H1 (cell line): ENCODE results near the gene TP53I3. TPM values are rescaled to one million over a fixed set of nuclear protein-coding genes. Genes with fewer than 3 reads are reported as not detected.

ENCODE experiments used
- CTCF ChIA-PET: fragments of 300-600 bp; sonication (Branson Sonifier 250); formaldehyde crosslinking; loops from one replicate; lab custom pipeline; 2021; ENCODE audit not compliant: partially characterized antibody; lab: Charles Lee
- POLR2A ChIA-PET: fragments of 300-600 bp; sonication (Branson Sonifier 250); formaldehyde crosslinking; loops from one replicate; lab custom pipeline; 2021; ENCODE audit warnings: inconsistent platforms; ENCODE audit not compliant: partially characterized antibody; lab: Charles Lee
- DNase-seq, 2 experiments: peaks; one replicate each; pipeline versions ENCODE4 v3.0.0 to v3.0.0-alpha.2; 2010 to 2022; ENCODE audit warnings: low spot score in 2 of 2, low read depth in 1 of 2, mixed read lengths in 1 of 2
- FAIRE-seq: peaks from 2 replicates; lab custom pipeline; 2011; peaks lifted over from hg19 to GRCh38; lab: Jason Lieb, UNC
- H2AFZ ChIP-seq: 2 replicates; pipeline ENCODE4 v1.8.1; 2012; ENCODE audit warnings: low read length, inconsistent platforms
- H2AK5ac ChIP-seq: 2 replicates; pipeline ENCODE4 v1.6.1; 2013; ENCODE audit warnings: low read depth, low read length
- H2BK120ac ChIP-seq: replicated peaks from 2 replicates; pipeline ENCODE3; 2013; ENCODE audit warnings: low read depth, low read length, inconsistent platforms
- H2BK12ac ChIP-seq: 2 replicates; pipeline ENCODE4 v1.6.1; 2013; ENCODE audit warnings: low read depth, low read length
- H2BK15ac ChIP-seq: 2 replicates; pipeline ENCODE4 v1.6.1; 2013; ENCODE audit warnings: low read length
- H2BK20ac ChIP-seq: 2 replicates; pipeline ENCODE4 v1.6.1; 2013; ENCODE audit warnings: low read length
- H2BK5ac ChIP-seq: 2 replicates; pipeline ENCODE4 v1.6.1; 2013; ENCODE audit warnings: low read depth, low read length
- H3K14ac ChIP-seq: 2 replicates; pipeline ENCODE4 v1.6.1; 2013; ENCODE audit warnings: inconsistent platforms; ENCODE audit not compliant: insufficient read length
- H3K18ac ChIP-seq: 2 replicates; pipeline ENCODE4 v1.6.1; 2013; ENCODE audit warnings: low read length; ENCODE audit errors: extremely low read depth
- H3K23ac ChIP-seq: 2 replicates; pipeline ENCODE4 v1.6.1; 2013; ENCODE audit warnings: inconsistent platforms; ENCODE audit not compliant: insufficient read length
- H3K23me2 ChIP-seq: 2 replicates; pipeline ENCODE4 v1.6.1; 2013; ENCODE audit warnings: low read depth, low read length
- H3K27ac ChIP-seq: 2 replicates; pipeline ENCODE4 v1.6.1; 2011; ENCODE audit warnings: low read depth, low read length, inconsistent platforms
- H3K27me3 ChIP-seq, 4 experiments: replicated peaks in 1 of 4; 1 replicate in 1 of 4; 2 replicates in 3 of 4; pipeline versions ENCODE4 v1.6.1 to v1.8.1; 2011 to 2013; ENCODE audit warnings: low read length in 3 of 4, mild to moderate bottlenecking in 3 of 4, inconsistent platforms in 2 of 4, mixed read lengths in 2 of 4, moderate library complexity in 1 of 4; ENCODE audit not compliant: control insufficient read depth in 3 of 4, insufficient read depth in 3 of 4; ENCODE audit errors: extremely low read depth in 1 of 4
- H3K36me3 ChIP-seq, 4 experiments: 2 replicates each; pipeline versions ENCODE4 v1.6.1 to v1.8.1; 2011 to 2013; ENCODE audit warnings: mild to moderate bottlenecking in 4 of 4, low read length in 3 of 4, moderate library complexity in 2 of 4, control low read depth in 1 of 4, inconsistent platforms in 1 of 4; ENCODE audit not compliant: insufficient read depth in 4 of 4, control insufficient read depth in 2 of 4
- H3K4ac ChIP-seq: replicated peaks from 2 replicates; pipeline ENCODE3; 2013; ENCODE audit warnings: low read length, low read depth, mixed read lengths, inconsistent platforms; ENCODE audit not compliant: insufficient read length
- H3K4me1 ChIP-seq, 4 experiments: replicated peaks in 1 of 4; 1 replicate in 1 of 4; 2 replicates in 3 of 4; pipeline versions ENCODE4 v1.6.1 to v1.8.1; 2011 to 2013; ENCODE audit warnings: low read length in 3 of 4, inconsistent platforms in 2 of 4, mixed read lengths in 1 of 4; ENCODE audit not compliant: insufficient read depth in 4 of 4, control insufficient read depth in 3 of 4
- H3K4me2 ChIP-seq, 2 experiments: 2 replicates each; pipeline versions ENCODE4 v1.6.1 to v1.8.1; 2011 to 2013; ENCODE audit warnings: low read depth in 2 of 2, low read length in 2 of 2, control low read depth in 1 of 2, inconsistent platforms in 1 of 2, mild to moderate bottlenecking in 1 of 2; ENCODE audit not compliant: insufficient read depth in 1 of 2
- H3K4me3 ChIP-seq, 4 experiments: fragments of 200-600, 300-600 bp in 1 of 4; sonication (generic), shearing (Covaris generic), sonication (Bioruptor Twin) in 1 of 4; 2 replicates each; pipeline versions ENCODE4 v1.5.1 to v1.8.1; 2011 to 2016; ENCODE audit warnings: low read length in 4 of 4, low read depth in 3 of 4, control low read depth in 2 of 4, inconsistent platforms in 2 of 4, mild to moderate bottlenecking in 2 of 4, mixed read lengths in 1 of 4, moderate library complexity in 1 of 4; ENCODE audit not compliant: insufficient read depth in 2 of 4; ENCODE audit errors: extremely low read depth in 1 of 4
- H3K56ac ChIP-seq: replicated peaks from 2 replicates; pipeline ENCODE3; 2013; ENCODE audit warnings: low read depth, mild to moderate bottlenecking, mixed read lengths, low read length, inconsistent platforms; ENCODE audit not compliant: insufficient read length
- H3K79me1 ChIP-seq: 2 replicates; pipeline ENCODE4 v1.6.1; 2013; ENCODE audit warnings: low read depth, low read length, control low read depth
- H3K79me2 ChIP-seq, 2 experiments: 2 replicates each; pipeline versions ENCODE4 v1.6.1 to v1.8.1; 2012 to 2013; ENCODE audit warnings: low read length in 2 of 2, mild to moderate bottlenecking in 2 of 2, inconsistent platforms in 1 of 2; ENCODE audit not compliant: insufficient read depth in 2 of 2, control insufficient read depth in 1 of 2
- H3K9ac ChIP-seq, 4 experiments: replicated peaks in 1 of 4; 1 replicate in 1 of 4; 2 replicates in 3 of 4; pipeline versions ENCODE4 v1.6.1 to v1.8.1; 2011 to 2013; ENCODE audit warnings: low read depth in 3 of 4, low read length in 3 of 4, control low read depth in 2 of 4, mild to moderate bottlenecking in 2 of 4, moderate library complexity in 2 of 4, inconsistent platforms in 1 of 4; ENCODE audit errors: extremely low read depth in 1 of 4
- H3K9me3 ChIP-seq, 2 experiments: 2 replicates each; pipeline versions ENCODE4 v1.6.1 to v1.8.1; 2012 to 2013; ENCODE audit warnings: mild to moderate bottlenecking in 2 of 2, moderate library complexity in 2 of 2, control low read depth in 1 of 2, inconsistent platforms in 1 of 2, low read depth in 1 of 2, low read length in 1 of 2, mixed read lengths in 1 of 2; ENCODE audit not compliant: insufficient read depth in 2 of 2
- H4K20me1 ChIP-seq, 2 experiments: replicated peaks in 1 of 2; 2 replicates each; pipeline versions ENCODE3 to v1.8.1; 2011 to 2013; ENCODE audit warnings: inconsistent platforms in 2 of 2, low read length in 2 of 2, mild to moderate bottlenecking in 1 of 2; ENCODE audit not compliant: insufficient read depth in 2 of 2, control insufficient read depth in 1 of 2
- H4K5ac ChIP-seq: 2 replicates; pipeline ENCODE4 v1.6.1; 2013; ENCODE audit warnings: low read length, low read depth, mixed read lengths, inconsistent platforms; ENCODE audit not compliant: insufficient read length
- H4K8ac ChIP-seq: 2 replicates; pipeline ENCODE4 v1.8.0; 2013; ENCODE audit warnings: mild to moderate bottlenecking, moderate library complexity, low read length, inconsistent platforms; ENCODE audit not compliant: insufficient read depth; ENCODE audit errors: extremely low read depth
- H4K91ac ChIP-seq: replicated peaks from 2 replicates; pipeline ENCODE3; 2013; ENCODE audit warnings: low read length, mixed read lengths, inconsistent platforms; ENCODE audit not compliant: insufficient read length
- BCL11A ChIP-seq, 2 experiments: IDR thresholded peaks; one replicate each; pipeline ENCODE4 v1.6.1; 2011; ENCODE audit warnings: low read depth in 2 of 2, low read length in 2 of 2, mild to moderate bottlenecking in 2 of 2
- CTCF ChIP-seq, 3 experiments: IDR thresholded peaks; 1 replicate in 2 of 3; 2 replicates in 1 of 3; pipeline versions ENCODE4 v1.5.1 to v1.6.1; 2011; ENCODE audit warnings: low read length in 3 of 3, mild to moderate bottlenecking in 3 of 3, inconsistent platforms in 2 of 3, low read depth in 1 of 3, moderate library complexity in 1 of 3; ENCODE audit not compliant: insufficient read depth in 1 of 3; ENCODE audit errors: control extremely low read depth in 1 of 3
- RNF2 ChIP-seq: fragments of 200-900, 300-1000 bp; sonication (generic); IDR thresholded peaks from 2 replicates; pipeline ENCODE4 v1.7.1; 2016; ENCODE audit warnings: borderline replicate concordance, low read depth, mild to moderate bottlenecking, antibody characterized with exemption, low read length; ENCODE audit not compliant: poor library complexity, severe bottlenecking; ENCODE audit errors: missing control alignments
- TCF12 ChIP-seq: IDR thresholded peaks from 2 replicates; pipeline ENCODE4 v1.6.1; 2011; ENCODE audit warnings: low read depth, mild to moderate bottlenecking, low read length
- USF2 ChIP-seq: IDR thresholded peaks from 2 replicates; pipeline ENCODE4 v1.6.1; 2011; ENCODE audit warnings: low read length, improper control_type of control experiment
- WGBS, 2 experiments: shearing (Covaris generic) in 1 of 2; methylation state at CpG; one replicate each; pipeline versions ENCODE4 v1.1.6 to v1.1.7; 2013 to 2015; ENCODE audit warnings: low lambda C conversion rate in 2 of 2, mixed read lengths in 2 of 2, inconsistent platforms in 1 of 2, low coverage in 1 of 2, missing lambda C conversion rate in 1 of 2; ENCODE audit not compliant: insufficient replicate concordance in 2 of 2, insufficient coverage in 1 of 2, insufficient read length in 1 of 2; ENCODE audit errors: extremely low coverage in 1 of 2, missing lambda C conversion rate in 1 of 2; 5-methylcytosine and 5-hydroxymethylcytosine counted together
- polyA plus RNA-seq, 7 experiments: library from polyadenylated mRNA; depleted of rRNA in 3 of 7; stranded (reverse) in 5 of 7; unstranded in 2 of 7; fragments of >200 nt in 5 of 7; fragments of 200-250 nt in 2 of 7; gene quantifications; 1 replicate in 5 of 7; 2 replicates in 1 of 7; 4 replicates in 1 of 7; pipeline versions ENCODE4 v1.2.1 to v1.2.3, GENCODE V29; 2011 to 2013; ENCODE audit warnings: missing spikeins in 2 of 7, mixed read lengths in 2 of 7
- total RNA-seq: library from RNA; stranded (reverse); fragmentation: NEBNext Ultra II Directional; extraction: Animal tissue kit (Norgen Biotek cat#: 25700); gene quantifications from 2 replicates; pipeline ENCODE4 v1.2.1, GENCODE V29; 2021

The TP53I3 gene
- total and polyA plus RNA-seq, 2 of the 8 experiments (the other 6 are each of a cell fraction or from before 2014, with no cell fraction given), result 29.4 to 34.5 TPM

- H2BK12ac ChIP-seq, result peak overlapping the region; percentile 75
- POLR2A ChIA-PET, result interaction anchor here (0.8 to 3.1 kb wide), 22 partner anchors 8 to 157 kb away, joined by 3 to 24 read pairs (median 7); partner anchors contain the start of genes ATAD2B, FAM228B, MFSD2B and UBXN2A
Measured at GRCh38 chr2:24082787-24083566, 1.7 kb downstream of the TP53I3 start.

More at GRCh38 chr2:24082787-24083566, 1.7 kb downstream of the TP53I3 start:
- Histone ChIP-seq H3K23ac (no peak overlapping the region), H2BK20ac (peak overlapping the region; percentile 13; the same call in 1 of the 2 replicates), H3K9me3 (no peaks in the 10 kb centered on the region), H3K4me3 (peak overlapping the region; percentile 55 to 77 (median 66)), H3K79me1 (no peaks in the 10 kb centered on the region), H3K4me2 (peak overlapping the region; percentile 80 to 94), H3K18ac (peak overlapping the region; percentile 88; the same call in 1 of the 2 replicates), H3K23me2 (peaks cover 10% of the 10 kb centered on the region), H3K27ac (peak overlapping the region; percentile 89), H2AK5ac (peak overlapping the region; percentile 93), H2BK5ac (peak overlapping the region; percentile 96), H2BK15ac (peak overlapping the region; percentile 84; the same call in 1 of the 2 replicates), H2AFZ (no peak overlapping the region), H3K36me3 (peaks cover 11 to 19% (median 16%) of the 10 kb centered on the region in 4 experiments; a peak in 7 of 8 replicates), H3K4me1 (peaks cover 5 to 11% (median 10%) of the 10 kb centered on the region in 4 experiments), H3K56ac (peak overlapping the region; percentile 24), H3K27me3 (no peaks in the 10 kb centered on the region), H4K5ac (peak overlapping the region; percentile 77), H3K14ac (no peak overlapping the region), H4K8ac (peak overlapping the region; percentile 99; the same call in 1 of the 2 replicates), H2BK120ac (peak overlapping the region; percentile 16), H4K20me1 (no peaks in the 10 kb centered on the region), H3K4ac (peak overlapping the region; percentile 24), H3K9ac (peak overlapping the region in 3 of 4 experiments; percentile 72 to 93 (median 90); a peak in 6 of 7 replicates), H4K91ac (peak overlapping the region; percentile 97), H3K79me2 (no peaks in the 10 kb centered on the region)
- TF ChIP-seq TCF12 (no peak), RNF2 (no peak), BCL11A (IDR thresholded peaks at IDR 0.05; ENCODE audit: low read depth in 2 of 2, low read length in 2 of 2) (no peak), USF2 (peak; percentile 39), CTCF (IDR thresholded peaks at IDR 0.05; ENCODE audit: control extremely low read depth in 1 of 3, insufficient read depth in 1 of 3, low read depth in 1 of 3, low read length in 3 of 3) (no peak)
- DNase-seq (no peak), FAIRE-seq (no peak)
- 91% methylated on average over 8 of the region's 8 CpGs; no CpG with 5 or more reads in 1 of the 2 experiments for WGBS, 2 experiments
- CTCF ChIA-PET, result interaction anchor here (0.6 to 4.3 kb wide), 13 partner anchors 18 to 278 kb away, joined by 3 to 25 read pairs (median 7); partner anchors contain the start of genes ATAD2B, FAM228B and PFN4
